Activated CD4-positive, alpha-beta T cell treated with anti-CD3 and anti-CD28 coated beads, Interleukin-2, amount 50 U/mL, for 24 hours (primary cell): Measurements from ENCODE around the gene DAB2IP.

Source experiments
- DNase-seq, 2 donors: peaks; one replicate each; pipeline ENCODE4 v3.0.0-alpha.2; 2020; ENCODE audit warnings: low read depth in 1 of 2, low spot score in 1 of 2

DAB2IP gene

GRCh38 chr9:121662359-121662758, 10.9 kb downstream of the DAB2IP start:
- DNase-seq: no peak

- DNase-seq: no peak
Observed at GRCh38 chr9:121662891-121663580, 11.6 kb downstream of the DAB2IP start.

- no peak for DNase-seq
Observed at GRCh38 chr9:121663591-121663990, 12.2 kb downstream of the DAB2IP start.

GRCh38 chr9:121666294-121666693, 14.9 kb downstream of the DAB2IP start:
- no peak for DNase-seq

GRCh38 chr9:121667214-121667613, 15.8 kb downstream of the DAB2IP start:
- DNase-seq: no peak

GRCh38 chr9:121667890-121668289, 16.5 kb downstream of the DAB2IP start:
- no peak for DNase-seq

- DNase-seq: no peak
Observed at GRCh38 chr9:121670431-121670830, 19.0 kb downstream of the DAB2IP start.

- no peak for DNase-seq
Observed at GRCh38 chr9:121671612-121672155, 20.2 kb downstream of the DAB2IP start.

GRCh38 chr9:121672213-121672612, 20.8 kb downstream of the DAB2IP start:
- no peak for DNase-seq

GRCh38 chr9:121672986-121673385, 21.6 kb downstream of the DAB2IP start:
- no peak for DNase-seq

- DNase-seq: no peak
Observed at GRCh38 chr9:121673576-121673975, 22.1 kb downstream of the DAB2IP start.

- no peak for DNase-seq
Observed at GRCh38 chr9:121674017-121674416, 22.6 kb downstream of the DAB2IP start.

GRCh38 chr9:121674952-121675351, 23.5 kb downstream of the DAB2IP start:
- DNase-seq: no peak

- DNase-seq: no peak
Observed at GRCh38 chr9:121675381-121675780, 23.9 kb downstream of the DAB2IP start.

- no peak for DNase-seq
Observed at GRCh38 chr9:121675969-121676822, 24.8 kb downstream of the DAB2IP start.

GRCh38 chr9:121676926-121677325, 25.5 kb downstream of the DAB2IP start:
- DNase-seq: no peak

GRCh38 chr9:121678501-121679022, 27.1 kb downstream of the DAB2IP start:
- DNase-seq: no peak

- DNase-seq: no peak
Observed at GRCh38 chr9:121679901-121680635, 28.6 kb downstream of the DAB2IP start.

GRCh38 chr9:121681404-121681803, 30.0 kb downstream of the DAB2IP start:
- no peak for DNase-seq

- DNase-seq: no peak
Observed at GRCh38 chr9:121682201-121682600, 30.8 kb downstream of the DAB2IP start.

- no peak for DNase-seq
Observed at GRCh38 chr9:121682926-121683515, 31.6 kb downstream of the DAB2IP start.
